Lower lobe of right lung (tissue), 2 donors: ENCODE data around the gene PPOX. TPM values are rescaled to one million over a fixed set of nuclear protein-coding genes. Genes with fewer than 3 reads are reported as not detected.
A peak's percentile ranks its signal among the peaks of the same experiment; 100 is the strongest.

Experiments used
- ATAC-seq, 2 donors: fragments of 200-7000 bp; cut with Tn5 transposase; one replicate each; pipeline ENCODE4 v1.9.1; 2020 to 2022; ENCODE audit warnings: mild to moderate bottlenecking in 2 of 2, moderate library complexity in 2 of 2
- DNase-seq: peaks from one replicate; pipeline ENCODE4 v3.0.0-alpha.2; 2020
- H3K27ac ChIP-seq: fragments of 200-600 bp; one replicate; pipeline ENCODE4 v1.8.0; 2022
- H3K27me3 ChIP-seq: fragments of 200-600 bp; one replicate; pipeline ENCODE4 v1.8.0; 2022; ENCODE audit warnings: low read depth
- H3K36me3 ChIP-seq: fragments of 200-600 bp; one replicate; pipeline ENCODE4 v1.8.0; 2022; ENCODE audit warnings: mild to moderate bottlenecking
- H3K4me1 ChIP-seq: fragments of 200-600 bp; one replicate; pipeline ENCODE4 v1.8.0; 2022
- H3K4me3 ChIP-seq: fragments of 200-600 bp; one replicate; pipeline ENCODE4 v1.8.0; 2022; ENCODE audit warnings: mild to moderate bottlenecking
- H3K9me3 ChIP-seq: fragments of 200-600 bp; one replicate; pipeline ENCODE4 v1.8.0; 2022
- intact Hi-C: fragments of 100-400 bp; cut with DNase I; formaldehyde crosslinking; loops from one replicate; pipeline ENCODE4 v1.11.0; 2022
- total RNA-seq: library from RNA; stranded (reverse); fragmentation: NEBNext Ultra II Directional; extraction: Animal tissue kit (Norgen Biotek cat#: 25700); gene quantifications from one replicate; pipeline ENCODE4 v1.2.1, GENCODE V29; 2021
- TF ChIP-seq, protein P1 (sequence below): fragments of 200-600 bp; IDR thresholded peaks from one replicate; pipeline ENCODE4 v1.8.0; 2022; ENCODE audit warnings: antibody characterized with exemption, mild to moderate bottlenecking
- donor health status: DM: no; HTN: yes; CAD: no; lungs with severe emphysema.

PPOX gene
- total RNA-seq, 1 donor from 2014 or later: 24.1 TPM

DNA sequence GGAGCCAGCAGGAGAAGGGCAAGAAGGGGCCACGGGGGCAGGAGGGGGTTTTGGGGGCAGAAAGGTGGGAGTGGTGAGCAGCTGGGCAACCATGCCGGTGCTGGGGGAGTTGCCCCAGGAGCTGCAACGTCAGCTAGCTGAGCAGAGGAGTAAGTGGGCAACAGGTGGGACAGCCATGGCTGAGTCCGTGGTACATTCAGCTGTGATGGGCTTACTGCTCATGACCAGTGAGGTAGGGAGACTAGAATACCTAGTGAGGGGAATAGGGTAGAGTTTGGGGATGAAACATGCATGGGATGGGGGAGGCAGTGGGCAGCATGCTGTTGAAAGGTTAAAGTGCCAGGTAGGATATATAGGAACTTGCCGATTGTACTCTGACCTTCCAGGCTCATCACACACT, 4.6 kb upstream of the PPOX start:
- no peaks in the 10 kb centered on the region for H3K9me3 ChIP-seq
- no peak overlapping the region for H3K27ac ChIP-seq
- intact Hi-C loops: no loop called here
- peaks cover 44% of the 10 kb centered on the region for H3K4me1 ChIP-seq
- no peak overlapping the region for H3K4me3 ChIP-seq
- no peaks in the 10 kb centered on the region for H3K27me3 ChIP-seq
- H3K36me3 ChIP-seq: peaks cover 57% of the 10 kb centered on the region
- no peak for DNase-seq
- no peak for ATAC-seq
- TF ChIP-seq, protein P1, sequence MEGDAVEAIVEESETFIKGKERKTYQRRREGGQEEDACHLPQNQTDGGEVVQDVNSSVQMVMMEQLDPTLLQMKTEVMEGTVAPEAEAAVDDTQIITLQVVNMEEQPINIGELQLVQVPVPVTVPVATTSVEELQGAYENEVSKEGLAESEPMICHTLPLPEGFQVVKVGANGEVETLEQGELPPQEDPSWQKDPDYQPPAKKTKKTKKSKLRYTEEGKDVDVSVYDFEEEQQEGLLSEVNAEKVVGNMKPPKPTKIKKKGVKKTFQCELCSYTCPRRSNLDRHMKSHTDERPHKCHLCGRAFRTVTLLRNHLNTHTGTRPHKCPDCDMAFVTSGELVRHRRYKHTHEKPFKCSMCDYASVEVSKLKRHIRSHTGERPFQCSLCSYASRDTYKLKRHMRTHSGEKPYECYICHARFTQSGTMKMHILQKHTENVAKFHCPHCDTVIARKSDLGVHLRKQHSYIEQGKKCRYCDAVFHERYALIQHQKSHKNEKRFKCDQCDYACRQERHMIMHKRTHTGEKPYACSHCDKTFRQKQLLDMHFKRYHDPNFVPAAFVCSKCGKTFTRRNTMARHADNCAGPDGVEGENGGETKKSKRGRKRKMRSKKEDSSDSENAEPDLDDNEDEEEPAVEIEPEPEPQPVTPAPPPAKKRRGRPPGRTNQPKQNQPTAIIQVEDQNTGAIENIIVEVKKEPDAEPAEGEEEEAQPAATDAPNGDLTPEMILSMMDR: no peak

DNA sequence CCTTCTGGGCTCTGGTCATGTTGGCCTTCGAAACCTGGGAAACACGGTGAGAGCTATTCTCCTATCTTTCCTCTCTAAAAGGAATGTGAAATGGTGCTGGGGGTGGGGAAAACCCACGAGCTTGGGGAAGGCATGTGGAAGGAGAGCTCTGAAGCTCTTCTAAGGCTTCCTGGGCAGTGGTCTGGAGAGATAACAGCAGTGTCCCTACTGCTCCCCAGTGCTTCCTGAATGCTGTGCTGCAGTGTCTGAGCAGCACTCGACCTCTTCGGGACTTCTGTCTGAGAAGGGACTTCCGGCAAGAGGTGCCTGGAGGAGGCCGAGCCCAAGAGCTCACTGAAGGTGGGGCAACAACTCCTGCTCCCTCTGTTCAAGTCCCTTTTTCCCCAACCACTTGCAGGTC, 4.2 kb upstream of the PPOX start:
- Histone ChIP-seq H3K27ac (no peak overlapping the region), H3K4me1 (peaks cover 48% of the 10 kb centered on the region)

DNA sequence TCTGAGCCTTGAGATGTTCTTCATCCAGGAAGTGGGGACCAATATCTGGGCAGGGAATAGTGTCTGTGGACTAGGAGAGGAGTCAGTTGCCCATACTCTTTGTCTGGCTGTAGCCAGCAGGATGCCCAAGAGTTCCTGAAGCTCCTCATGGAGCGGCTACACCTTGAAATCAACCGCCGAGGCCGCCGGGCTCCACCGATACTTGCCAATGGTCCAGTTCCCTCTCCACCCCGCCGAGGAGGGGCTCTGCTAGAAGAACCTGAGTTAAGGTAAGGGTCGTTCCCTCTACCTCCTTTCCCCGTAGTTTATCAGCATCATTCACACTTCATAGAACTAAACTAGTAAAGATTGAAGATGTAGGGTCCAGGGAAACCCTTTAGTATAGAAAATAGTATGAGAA, 3.4 kb upstream of the PPOX start:
- H3K36me3 ChIP-seq: peaks cover 45% of the 10 kb centered on the region
- ATAC-seq: no peak
- no peak for DNase-seq
- H3K27ac ChIP-seq: no peak overlapping the region
- no peaks in the 10 kb centered on the region for H3K27me3 ChIP-seq
- peaks cover 55% of the 10 kb centered on the region for H3K4me1 ChIP-seq
- intact Hi-C loops: no loop called here
- no peak overlapping the region for H3K4me3 ChIP-seq
- TF ChIP-seq, protein P1: no peak
- no peaks in the 10 kb centered on the region for H3K9me3 ChIP-seq

More for the DNA sequence above, 4.2 kb upstream of the PPOX start:
- DNase-seq (no peak), ATAC-seq (no peak)
- Histone ChIP-seq H3K9me3 (no peaks in the 10 kb centered on the region), H3K27me3 (no peaks in the 10 kb centered on the region), H3K4me3 (no peak overlapping the region), H3K36me3 (peaks cover 53% of the 10 kb centered on the region)
- intact Hi-C loops: no loop called here
- TF ChIP-seq, protein P1: no peak

DNA sequence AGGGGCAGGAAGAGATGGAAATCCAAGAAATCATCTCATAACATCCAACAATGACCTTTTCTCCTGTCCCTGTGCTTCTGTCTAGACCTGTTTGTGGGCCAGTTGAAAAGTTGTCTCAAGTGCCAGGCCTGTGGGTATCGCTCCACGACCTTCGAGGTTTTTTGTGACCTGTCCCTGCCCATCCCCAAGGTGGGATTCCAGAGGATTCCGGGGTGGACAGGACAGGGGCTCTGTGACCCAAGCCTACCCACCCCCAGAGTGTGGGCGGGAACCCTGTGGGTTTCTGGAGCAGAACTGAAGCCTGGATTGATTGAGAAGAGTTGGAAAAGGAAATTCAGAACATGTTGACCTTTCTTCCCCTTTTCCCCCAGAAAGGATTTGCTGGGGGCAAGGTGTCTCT, 2.4 kb upstream of the PPOX start:
- TF ChIP-seq, protein P1: no peak
- ATAC-seq: no peak
- DNase-seq: no peak
- intact Hi-C loops: no loop called here
- peaks cover 50% of the 10 kb centered on the region for H3K4me1 ChIP-seq
- no peak overlapping the region for H3K27ac ChIP-seq
- no peaks in the 10 kb centered on the region for H3K9me3 ChIP-seq
- peaks cover 39% of the 10 kb centered on the region for H3K36me3 ChIP-seq
- no peak overlapping the region for H3K4me3 ChIP-seq
- H3K27me3 ChIP-seq: no peaks in the 10 kb centered on the region

DNA sequence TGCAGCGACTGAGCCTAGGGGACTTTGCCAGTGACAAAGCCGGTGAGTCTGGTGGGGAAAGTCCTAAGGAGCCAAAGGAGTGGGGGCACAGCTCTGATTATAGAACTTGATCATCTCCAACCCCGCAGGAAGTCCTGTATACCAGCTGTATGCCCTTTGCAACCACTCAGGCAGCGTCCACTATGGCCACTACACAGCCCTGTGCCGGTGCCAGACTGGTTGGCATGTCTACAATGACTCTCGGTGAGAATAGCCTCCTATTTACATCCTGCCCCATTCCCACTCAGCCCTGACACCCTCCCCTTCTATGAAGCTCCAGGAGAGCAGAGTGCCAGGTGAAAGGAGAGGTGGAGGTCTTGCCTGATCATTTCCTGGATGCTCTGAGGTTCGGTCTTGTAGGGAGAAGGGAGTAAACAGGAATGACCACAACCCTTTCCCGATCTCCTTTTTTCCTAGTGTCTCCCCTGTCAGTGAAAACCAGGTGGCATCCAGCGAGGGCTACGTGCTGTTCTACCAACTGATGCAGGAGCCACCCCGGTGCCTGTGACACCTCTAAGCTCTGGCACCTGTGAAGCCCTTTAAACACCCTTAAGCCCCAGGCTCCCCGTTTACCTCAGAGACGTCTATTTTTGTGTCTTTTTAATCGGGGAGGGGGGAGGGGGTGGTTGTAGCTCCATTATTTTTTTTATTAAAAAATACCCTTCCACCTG, 1.2 kb upstream of the PPOX start:
- peak overlapping the region; percentile 94 for H3K27ac ChIP-seq
- H3K27me3 ChIP-seq: no peaks in the 10 kb centered on the region
- peaks cover 42% of the 10 kb centered on the region for H3K4me1 ChIP-seq
- intact Hi-C loops: no loop called here
- peak overlapping the region; percentile 78 for H3K4me3 ChIP-seq
- no peaks in the 10 kb centered on the region for H3K9me3 ChIP-seq
- no peak for DNase-seq
- TF ChIP-seq, protein P1: no peak
- H3K36me3 ChIP-seq: peaks cover 50% of the 10 kb centered on the region
- ATAC-seq: no peak
